Smooth muscle cell (in vitro differentiated cells): ENCODE results near the gene CDH16. TPM values are rescaled to one million over a fixed set of nuclear protein-coding genes. Genes with fewer than 3 reads are reported as not detected.
"Not testable (repeated sequence)": the region's sequence is repeated elsewhere in the genome, so short reads cannot be mapped to it uniquely, and the experiment has no call there.

ENCODE experiments used
- DNase-seq: peaks from one replicate; lab custom pipeline; 2025; ENCODE audit not compliant: unreplicated experiment; lab: John Stamatoyannopoulos, UW
- H2AFZ ChIP-seq: fragments of 200-600 bp; sonication (generic); 2 replicates; pipeline ENCODE4 v1.6.0; 2016; ENCODE audit warnings: antibody characterized with exemption, low read depth, mild to moderate bottlenecking
- H3F3A ChIP-seq: fragments of 200-600 bp; sonication (generic); 2 replicates; pipeline ENCODE4 v1.6.0; 2017; ENCODE audit warnings: antibody characterized with exemption, low read depth
- H3K27ac ChIP-seq: fragments of 200-600 bp; sonication (generic); 2 replicates; pipeline ENCODE4 v1.5.1; 2016; ENCODE audit warnings: low read depth, mild to moderate bottlenecking
- H3K27me3 ChIP-seq: fragments of 200-600 bp; sonication (generic); 2 replicates; pipeline ENCODE4 v1.6.1; 2016; ENCODE audit warnings: low read depth, mild to moderate bottlenecking
- H3K36me3 ChIP-seq: fragments of 200-600 bp; sonication (generic); 2 replicates; pipeline ENCODE4 v1.5.1; 2016; ENCODE audit warnings: low read depth
- H3K4me1 ChIP-seq: fragments of 200-600 bp; sonication (generic); 2 replicates; pipeline ENCODE4 v1.5.1; 2016; ENCODE audit warnings: low read depth
- H3K4me2 ChIP-seq: fragments of 200-600 bp; sonication (generic); 2 replicates; pipeline ENCODE4 v1.6.0; 2016; ENCODE audit warnings: mild to moderate bottlenecking
- H3K4me3 ChIP-seq: fragments of 200-600 bp; sonication (generic); 2 replicates; pipeline ENCODE4 v1.5.1; 2016; ENCODE audit warnings: mild to moderate bottlenecking
- H3K79me2 ChIP-seq: fragments of 200-600 bp; sonication (generic); 2 replicates; pipeline ENCODE4 v1.6.0; 2016; ENCODE audit warnings: low read depth, mild to moderate bottlenecking
- H3K9ac ChIP-seq: fragments of 200-600 bp; sonication (generic); 2 replicates; pipeline ENCODE4 v1.6.0; 2016; ENCODE audit warnings: low read depth
- H3K9me3 ChIP-seq: fragments of 200-600 bp; sonication (generic); replicated peaks from 2 replicates; pipeline ENCODE4 v1.5.1; 2016; ENCODE audit warnings: low read depth
- H4K20me1 ChIP-seq: fragments of 200-600 bp; sonication (generic); 2 replicates; pipeline ENCODE4 v1.6.0; 2016; ENCODE audit warnings: low read depth
- CTCF ChIP-seq: fragments of 200-600 bp; sonication (generic); IDR thresholded peaks from 2 replicates; pipeline ENCODE4 v1.5.1; 2017; ENCODE audit warnings: borderline replicate concordance, mild to moderate bottlenecking, antibody characterized with exemption; ENCODE audit not compliant: insufficient read depth, poor library complexity, severe bottlenecking
- WGBS: methylation state at CpG from one replicate; pipeline ENCODE4 v1.1.7; 2016; ENCODE audit warnings: low lambda C conversion rate; 5-methylcytosine and 5-hydroxymethylcytosine counted together
- polyA plus RNA-seq: library from polyadenylated mRNA; unstranded; fragments of >200 nt; fragmentation: Nextera tagmentation; extraction: Ambion mirVana; gene quantifications from 2 replicates; pipeline ENCODE4 v1.2.1, GENCODE V29; 2016
- total RNA-seq: library from RNA; depleted of rRNA; stranded (reverse); fragments of >200 nt; gene quantifications from 2 replicates; pipeline ENCODE4 v1.2.3, GENCODE V29; 2014

CDH16 gene
- total and polyA plus RNA-seq, 2 experiments from 2014 or later, result not detected

GRCh38 chr16:66871840-66872239, 46.8 kb downstream of the CDH16 start:
- TF ChIP-seq CTCF, result no peak
- Histone ChIP-seq H3K4me1 (no peaks in the 10 kb centered on the region), H3K27ac (no peak overlapping the region), H3K27me3 (no peaks in the 10 kb centered on the region), H3K9ac (no peak overlapping the region), H3K4me3 (no peak overlapping the region), H3K4me2 (no peak overlapping the region), H2AFZ (no peak overlapping the region), H3K9me3 (no peaks in the 10 kb centered on the region), H3K36me3 (no peaks in the 10 kb centered on the region), H4K20me1 (no peaks in the 10 kb centered on the region), H3K79me2 (no peaks in the 10 kb centered on the region), H3F3A (peaks cover 18% of the 10 kb centered on the region)
- no peak for DNase-seq
- WGBS, result 95% methylated on average over 3 of the region's 3 CpGs

- not testable (repeated sequence) for H3K9me3 ChIP-seq, H3K4me3 ChIP-seq, H3K4me1 ChIP-seq, H3K79me2 ChIP-seq, H2AFZ ChIP-seq, H3K27me3 ChIP-seq, H3K27ac ChIP-seq, H3K36me3 ChIP-seq, H3K4me2 ChIP-seq, H3K9ac ChIP-seq, DNase-seq, H4K20me1 ChIP-seq
- WGBS, result 97% methylated on average over 2 of the region's 2 CpGs
- H3F3A ChIP-seq, result peaks cover 18% of the 10 kb centered on the region
These were observed 47.3 kb downstream of the CDH16 start for GRCh38 chr16:66871363-66871762.

GRCh38 chr16:66869424-66869823, 49.3 kb downstream of the CDH16 start:
- WGBS, result 95% methylated on average over 1 of the region's 1 CpG

GRCh38 chr16:66863707-66864106, 55.0 kb downstream of the CDH16 start:
- no peak for DNase-seq
- H3K4me3 ChIP-seq, result no peak overlapping the region
- H4K20me1 ChIP-seq, result no peaks in the 10 kb centered on the region
- no peak overlapping the region for H3K4me2 ChIP-seq
- H3F3A ChIP-seq, result no peaks in the 10 kb centered on the region
- H3K79me2 ChIP-seq, result no peaks in the 10 kb centered on the region
- no peak overlapping the region for H3K9ac ChIP-seq
- H3K27ac ChIP-seq, result no peak overlapping the region
- no peak for TF ChIP-seq CTCF
- H3K27me3 ChIP-seq, result no peaks in the 10 kb centered on the region
- H3K36me3 ChIP-seq, result no peaks in the 10 kb centered on the region
- H3K4me1 ChIP-seq, result no peaks in the 10 kb centered on the region
- no peaks in the 10 kb centered on the region for H3K9me3 ChIP-seq
- H2AFZ ChIP-seq, result no peak overlapping the region

More at GRCh38 chr16:66869424-66869823, 49.3 kb downstream of the CDH16 start:
- Histone ChIP-seq H3F3A (peaks cover 11% of the 10 kb centered on the region), H3K4me2 (no peak overlapping the region), H2AFZ (no peak overlapping the region), H3K4me1 (no peaks in the 10 kb centered on the region), H3K27me3 (no peaks in the 10 kb centered on the region), H3K9ac (no peak overlapping the region), H3K79me2 (no peaks in the 10 kb centered on the region), H3K27ac (no peak overlapping the region), H3K36me3 (no peaks in the 10 kb centered on the region), H3K9me3 (no peaks in the 10 kb centered on the region), H3K4me3 (no peak overlapping the region), H4K20me1 (no peaks in the 10 kb centered on the region)
- no peak for DNase-seq
- no peak for TF ChIP-seq CTCF
